Hypothalamus (tissue), 51 donors: ENCODE data around the gene KRT4.
A peak's percentile ranks its signal among the peaks of the same experiment; 100 is the strongest.

Experiments used
- DNase-seq, 51 donors: peaks; one replicate each; lab custom pipeline; 2025; lab: John Stamatoyannopoulos, UW

Gene KRT4

DNA sequence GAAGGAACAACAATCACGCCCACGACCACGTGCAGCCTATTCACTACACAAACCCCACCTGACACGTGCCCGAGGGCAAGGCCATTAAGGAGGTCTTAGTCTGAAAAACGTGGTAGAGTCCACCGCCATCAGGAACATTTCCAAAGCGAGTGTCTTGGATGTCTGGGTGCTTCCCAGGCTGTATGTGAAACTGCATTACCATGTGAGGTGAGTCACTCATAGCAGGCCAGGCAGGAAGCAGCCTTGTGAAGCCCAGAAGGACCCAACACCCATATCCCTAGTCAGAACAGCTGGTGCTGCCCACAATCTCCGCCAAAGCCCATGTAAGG lies 23.5 kb upstream of the KRT4 start:
- DNase-seq: peak in 1 of 51 donors; percentile 1

DNA sequence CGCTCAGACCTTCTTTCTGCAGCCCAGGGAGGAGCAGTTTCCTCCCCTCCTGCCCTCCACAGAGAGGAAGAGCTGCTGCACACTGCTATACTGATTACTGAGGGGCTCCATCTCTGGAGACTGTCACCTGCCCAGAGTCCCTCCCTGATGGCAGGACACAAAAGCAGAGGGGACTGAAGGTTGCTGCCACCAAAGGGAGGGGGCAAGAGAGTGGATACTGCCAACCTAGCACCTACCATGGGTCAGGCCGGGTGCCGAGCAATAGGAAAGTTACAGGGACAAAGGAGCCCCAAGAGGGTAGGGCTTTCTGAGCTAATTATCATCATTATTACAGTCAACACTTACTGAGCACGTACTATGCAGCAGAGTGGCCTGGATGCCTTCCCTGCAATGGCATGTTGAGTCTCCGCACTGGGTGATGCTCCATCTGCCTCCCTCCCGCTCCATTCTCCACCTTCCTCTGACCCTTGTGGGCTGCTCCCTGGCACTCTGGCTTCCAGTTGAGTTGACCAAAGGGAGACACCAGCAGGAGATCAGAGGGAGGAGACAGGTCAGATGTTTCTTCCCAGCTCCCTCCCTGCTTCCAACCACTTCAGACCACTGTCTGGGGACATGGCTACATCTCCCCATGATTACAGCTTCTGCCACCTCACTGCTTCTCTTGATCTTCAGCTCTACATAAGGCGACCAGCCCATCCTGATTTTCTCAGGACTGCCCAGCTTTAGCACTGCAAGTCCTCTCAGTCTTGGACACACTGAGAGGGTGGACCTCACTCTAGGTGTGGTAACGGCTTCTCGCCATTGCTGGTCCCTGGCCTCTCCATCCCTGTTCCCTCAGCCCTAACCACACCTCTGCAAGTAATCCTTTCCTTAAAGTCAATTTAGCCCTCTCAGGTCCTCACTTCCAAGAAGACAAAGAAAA lies 22.8 kb upstream of the KRT4 start:
- DNase-seq: no peak

DNA sequence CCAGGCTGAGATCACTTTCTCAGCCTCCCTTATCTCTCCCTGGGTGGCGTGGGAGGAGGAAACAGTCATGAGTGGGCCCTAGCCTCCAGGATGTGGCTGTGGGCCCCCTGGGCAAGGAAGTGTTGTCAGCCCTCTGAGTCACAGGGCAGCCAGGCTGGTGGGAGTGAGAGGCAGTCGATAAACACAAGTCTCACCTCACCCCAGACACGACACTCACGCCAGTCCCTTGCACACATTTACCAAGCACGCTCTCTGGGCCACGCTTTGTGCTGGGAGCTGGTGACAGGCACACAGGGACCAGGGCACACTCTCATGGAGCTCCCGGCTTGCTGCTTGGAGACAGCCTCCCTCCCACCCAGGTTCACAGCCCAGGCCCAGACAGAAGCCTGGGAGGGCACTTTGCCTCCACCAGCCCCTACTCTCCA lies 22.1 kb upstream of the KRT4 start:
- peak in 1 of 51 donors; percentile 5 for DNase-seq

DNA sequence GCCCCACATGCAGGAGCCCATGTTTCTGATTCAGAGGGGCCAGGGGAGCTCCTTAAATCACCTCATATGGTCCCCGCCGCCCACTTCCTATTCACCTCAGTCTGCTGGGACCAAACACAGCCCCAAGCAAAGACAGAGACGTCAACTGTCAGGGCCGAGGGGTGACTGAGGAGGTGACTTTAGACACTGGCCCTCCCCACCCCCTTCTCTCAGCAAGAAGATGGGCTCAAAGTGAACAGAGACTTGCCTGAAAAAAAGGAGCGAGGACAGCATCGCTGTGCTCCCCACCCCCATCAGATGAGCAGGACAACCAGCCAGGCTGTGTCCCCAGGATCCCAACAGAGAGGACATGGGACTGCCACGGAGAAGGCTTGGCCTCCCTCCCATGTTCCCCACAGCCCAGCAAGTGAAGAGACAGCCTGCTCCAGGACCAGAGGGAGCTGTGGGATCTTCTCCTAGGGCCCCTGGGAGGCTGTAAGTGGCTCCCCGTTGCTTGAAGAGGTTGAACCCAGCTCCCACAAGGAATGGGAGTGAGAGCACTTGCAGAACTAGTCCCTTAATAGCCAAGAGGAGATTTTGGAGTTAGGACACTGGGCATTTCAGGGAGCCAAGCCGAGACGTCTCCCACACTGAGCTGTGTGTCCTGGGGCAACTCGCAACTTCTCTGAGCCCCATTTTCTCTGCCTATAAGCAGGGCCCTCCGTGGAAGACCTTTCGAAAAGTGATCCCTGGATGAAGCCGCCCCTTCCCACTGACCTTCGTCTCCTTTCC lies 21.5 kb upstream of the KRT4 start:
- no peak for DNase-seq

DNA sequence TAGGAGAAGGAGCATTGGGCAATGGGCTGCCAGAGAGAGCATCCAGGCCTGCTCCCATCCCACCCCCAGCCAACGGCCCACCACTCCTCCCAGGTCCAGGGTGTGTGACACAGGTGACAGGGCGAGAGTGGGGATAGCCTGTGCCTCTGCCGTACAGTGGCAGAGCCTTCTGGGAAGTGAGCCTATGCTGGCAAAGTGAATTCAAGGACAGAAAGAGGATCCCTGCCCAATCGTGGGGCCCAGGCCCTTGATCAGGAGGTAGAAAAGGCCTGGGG lies 20.7 kb upstream of the KRT4 start:
- no peak for DNase-seq

DNA sequence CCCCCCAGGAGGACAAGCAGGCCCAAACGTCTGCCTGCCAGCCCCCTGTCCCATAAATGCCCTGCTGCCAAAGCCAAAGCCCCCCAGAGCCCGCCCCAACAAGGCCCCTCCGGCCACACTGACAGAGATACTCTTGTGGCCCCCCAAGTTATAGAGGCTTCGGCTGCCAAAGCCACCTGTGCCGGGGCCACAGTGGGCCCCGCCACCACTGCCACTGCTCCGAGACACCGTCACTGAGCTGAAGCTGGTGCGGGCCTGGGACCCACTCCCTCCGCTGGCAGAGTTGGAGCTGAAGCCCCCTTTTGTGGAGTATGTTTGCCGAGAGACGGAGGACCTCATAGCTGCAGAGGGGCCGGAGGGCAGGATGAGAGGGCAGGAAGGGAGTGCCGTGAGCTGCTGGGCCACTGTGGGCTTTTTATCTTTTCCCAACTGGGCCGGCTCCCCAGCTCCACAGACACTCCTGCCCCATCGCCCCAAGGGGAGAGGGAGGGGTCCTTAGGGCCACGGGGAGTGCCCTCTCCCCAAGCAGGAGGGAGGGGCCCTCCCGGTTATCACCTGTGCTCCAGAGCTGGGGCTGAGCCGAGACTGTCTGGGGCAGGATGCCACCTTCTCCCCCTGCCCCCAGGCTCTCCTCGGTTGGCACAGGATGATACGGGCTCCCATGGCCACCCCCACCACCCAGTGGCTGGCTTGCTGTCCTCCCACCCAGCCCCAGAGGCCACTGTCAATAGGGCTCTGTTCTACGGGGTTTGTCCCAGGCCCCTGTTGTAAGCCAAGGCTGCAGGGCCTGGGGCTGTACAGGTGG lies 20.2 kb upstream of the KRT4 start, which contains the start of gene KRT79:
KRT79 (minus strand) TSS at position 390 of the 805 bp plus-strand sequence; CDS start at position 339, 51 bp downstream.
- DNase-seq: no peak

DNA sequence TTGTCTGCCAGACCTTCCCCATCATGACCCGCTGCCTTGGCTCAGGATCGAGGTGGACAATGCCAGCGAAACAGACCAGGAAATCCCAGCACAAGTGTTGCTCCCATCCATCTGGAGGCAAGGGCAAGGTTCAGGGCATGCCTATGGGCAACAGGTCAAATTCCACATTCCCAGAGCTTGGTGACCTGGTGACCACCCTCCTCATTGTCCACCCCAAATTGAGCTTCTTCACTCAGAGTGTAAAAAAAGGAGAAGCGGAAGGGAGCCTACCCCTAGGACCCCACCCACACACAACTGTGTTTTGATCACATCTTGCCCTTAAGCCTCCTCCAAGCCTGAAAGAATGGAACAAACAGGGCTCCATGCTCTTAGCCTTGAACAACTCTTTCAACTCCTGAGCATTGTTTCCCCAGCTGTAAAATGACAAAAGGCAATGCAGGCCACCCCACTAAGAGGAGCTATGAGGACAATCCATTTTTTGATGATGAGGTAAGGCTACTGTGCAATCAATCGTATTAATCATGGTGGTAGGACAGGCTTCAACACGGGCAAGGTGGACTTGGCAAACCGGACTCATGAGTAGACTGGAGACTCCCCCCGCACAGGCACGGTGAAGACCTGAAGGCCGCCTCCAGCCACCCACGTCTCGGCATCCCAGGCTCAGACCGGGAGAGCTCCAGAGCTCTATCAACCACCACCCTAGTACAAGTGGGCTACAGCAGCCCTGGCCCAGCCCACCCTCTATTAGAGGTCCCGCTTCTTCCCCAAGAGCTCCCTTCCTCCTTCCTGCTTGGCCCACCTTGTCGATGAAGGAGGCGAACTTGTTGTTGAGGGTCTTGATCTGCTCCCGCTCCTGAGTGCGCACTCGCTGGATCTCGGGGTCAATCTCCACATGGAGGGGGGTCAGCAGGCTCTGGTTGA lies 19.3 kb upstream of the KRT4 start:
- no peak for DNase-seq

DNA sequence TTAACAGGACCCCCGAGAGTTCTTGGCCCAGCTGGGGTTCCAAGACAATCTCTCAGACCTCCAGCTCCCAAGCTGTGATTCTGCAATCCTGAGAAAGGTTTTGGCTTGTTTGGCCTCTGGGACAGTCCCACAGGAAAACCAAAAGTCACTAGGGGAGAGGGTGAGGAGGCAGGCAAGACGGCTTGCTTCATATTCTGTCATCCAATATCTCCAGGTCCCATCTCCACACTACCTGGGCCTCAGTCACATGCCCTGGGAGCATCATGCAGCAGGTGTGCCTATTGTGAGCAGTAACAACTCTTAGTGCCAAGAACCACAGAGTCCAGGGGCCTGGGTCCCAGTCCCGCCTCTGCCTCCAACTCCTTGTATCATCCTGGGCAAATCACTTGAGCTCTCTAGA lies 18.5 kb upstream of the KRT4 start:
- no peak for DNase-seq

DNA sequence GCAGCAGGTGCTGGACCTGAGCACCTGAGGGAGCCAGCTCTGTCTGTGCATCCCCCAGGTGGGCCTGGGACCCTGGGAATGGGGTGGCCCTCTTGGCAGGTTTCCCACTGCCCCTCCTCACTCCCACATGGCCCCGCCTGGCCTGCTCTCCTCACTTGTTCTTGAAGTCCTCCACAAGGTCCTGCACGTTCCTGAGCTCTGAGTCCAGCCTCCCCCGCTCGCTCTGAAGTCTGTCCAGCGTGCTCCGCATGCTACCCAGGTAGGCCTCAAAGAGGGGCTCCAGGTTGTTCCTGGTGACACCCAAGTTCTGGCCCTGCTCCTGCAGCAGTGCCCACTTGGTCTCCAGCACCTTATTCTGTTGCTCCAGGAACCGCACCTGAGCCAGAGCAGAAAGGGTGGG lies 17.3 kb upstream of the KRT4 start:
- DNase-seq: no peak

DNA sequence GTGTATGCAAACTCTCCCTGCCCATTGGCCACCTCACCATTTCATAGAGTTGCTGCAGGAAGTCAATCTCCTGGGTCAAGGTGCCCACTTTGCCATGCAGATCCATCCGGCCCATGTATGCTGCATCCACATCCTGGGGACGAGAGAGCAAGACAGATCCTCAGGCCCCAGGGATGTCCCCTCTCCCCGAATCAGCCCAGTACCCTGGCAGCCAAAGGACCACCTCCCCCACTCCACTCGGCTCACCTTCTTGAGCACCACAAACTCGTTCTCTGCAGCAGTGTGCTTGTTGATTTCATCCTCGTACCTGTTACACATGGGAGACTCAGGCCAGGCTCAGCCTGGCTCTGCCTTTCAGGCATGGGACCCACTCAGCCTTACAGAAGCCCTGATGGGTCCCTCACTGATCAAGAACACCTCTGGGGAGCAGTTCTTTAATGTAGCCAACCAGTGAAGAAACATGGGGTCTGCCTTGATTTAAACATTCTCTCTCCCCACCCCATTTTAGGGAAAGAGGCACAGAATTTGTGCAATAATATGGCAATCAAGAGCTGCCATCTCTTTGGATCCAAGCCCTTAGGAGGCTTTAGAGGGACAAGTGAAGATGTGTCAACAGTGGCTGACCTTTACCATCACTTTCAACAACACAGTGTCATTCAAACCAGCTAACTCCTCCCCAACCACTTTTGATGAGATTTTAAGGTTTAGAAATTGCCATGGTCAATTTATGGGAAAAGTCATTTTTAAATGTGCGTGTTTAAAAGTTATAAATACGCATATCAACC lies 16.3 kb upstream of the KRT4 start:
- no peak for DNase-seq

DNA sequence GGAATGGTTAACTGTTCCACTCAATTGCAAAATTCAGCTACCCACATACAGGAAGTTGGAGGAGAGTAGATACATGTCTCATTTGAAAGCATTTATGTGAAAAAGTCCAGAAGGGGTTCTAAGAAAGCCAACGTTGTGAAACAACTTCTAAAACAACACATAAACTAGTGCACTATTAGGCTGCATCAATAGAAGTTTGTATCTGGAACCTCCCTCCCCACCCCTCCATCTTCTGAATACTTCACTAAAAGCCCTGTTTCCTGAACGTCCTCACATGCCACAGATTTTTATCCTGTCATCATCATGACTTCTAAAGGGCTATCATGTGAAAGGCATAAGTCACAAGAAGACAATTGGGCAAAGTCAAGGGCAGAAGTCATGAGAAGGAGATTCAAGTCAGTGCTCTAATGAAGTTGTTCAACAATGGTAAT lies 14.7 kb upstream of the KRT4 start:
- no peak for DNase-seq

DNA sequence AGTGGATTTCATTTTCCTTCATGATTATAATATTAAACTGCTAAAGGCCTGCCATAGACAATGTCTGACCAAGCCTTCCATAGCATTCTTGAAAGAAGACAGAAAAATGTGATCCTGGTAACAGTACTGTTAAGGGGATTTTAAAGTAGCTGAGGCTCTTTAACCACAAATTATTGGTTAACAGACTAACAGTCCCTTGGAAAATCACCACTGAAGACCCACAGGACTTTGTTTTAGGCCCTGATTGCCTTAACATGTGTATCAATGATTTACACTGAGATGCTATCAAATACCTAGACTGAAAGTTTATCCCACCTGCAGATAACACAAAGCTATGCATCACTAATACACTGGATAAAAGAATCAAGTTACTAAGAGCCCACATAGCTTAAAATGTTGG lies 14.2 kb upstream of the KRT4 start:
- no peak for DNase-seq

DNA sequence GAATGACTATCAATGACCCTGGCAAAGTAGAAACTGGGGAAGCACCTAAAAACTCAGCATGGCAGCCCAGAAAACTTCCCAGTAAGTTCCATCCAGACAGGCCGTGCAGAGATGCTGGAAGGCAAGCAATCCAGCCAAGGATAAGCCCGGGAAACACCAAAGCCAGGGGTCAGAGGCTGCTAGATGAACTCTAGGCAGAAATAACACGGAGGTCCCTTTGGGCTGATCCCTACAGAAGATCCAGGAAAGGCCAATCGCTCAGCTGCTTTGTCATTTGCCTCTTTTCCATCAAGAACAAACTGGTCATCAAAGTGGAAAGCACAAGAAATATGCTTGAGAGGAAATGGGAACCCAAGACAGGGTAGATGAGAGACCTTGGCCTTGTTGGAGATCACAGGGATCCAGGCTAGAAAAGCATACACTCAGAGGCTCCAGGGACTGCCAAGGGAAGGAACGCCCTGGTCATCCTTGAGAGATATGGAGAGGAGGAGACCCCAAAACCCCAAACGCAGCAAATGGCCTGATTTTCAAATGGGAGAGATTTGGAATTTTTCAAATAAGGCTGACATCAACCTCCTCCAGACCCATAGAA lies 13.7 kb upstream of the KRT4 start:
- no peak for DNase-seq

DNA sequence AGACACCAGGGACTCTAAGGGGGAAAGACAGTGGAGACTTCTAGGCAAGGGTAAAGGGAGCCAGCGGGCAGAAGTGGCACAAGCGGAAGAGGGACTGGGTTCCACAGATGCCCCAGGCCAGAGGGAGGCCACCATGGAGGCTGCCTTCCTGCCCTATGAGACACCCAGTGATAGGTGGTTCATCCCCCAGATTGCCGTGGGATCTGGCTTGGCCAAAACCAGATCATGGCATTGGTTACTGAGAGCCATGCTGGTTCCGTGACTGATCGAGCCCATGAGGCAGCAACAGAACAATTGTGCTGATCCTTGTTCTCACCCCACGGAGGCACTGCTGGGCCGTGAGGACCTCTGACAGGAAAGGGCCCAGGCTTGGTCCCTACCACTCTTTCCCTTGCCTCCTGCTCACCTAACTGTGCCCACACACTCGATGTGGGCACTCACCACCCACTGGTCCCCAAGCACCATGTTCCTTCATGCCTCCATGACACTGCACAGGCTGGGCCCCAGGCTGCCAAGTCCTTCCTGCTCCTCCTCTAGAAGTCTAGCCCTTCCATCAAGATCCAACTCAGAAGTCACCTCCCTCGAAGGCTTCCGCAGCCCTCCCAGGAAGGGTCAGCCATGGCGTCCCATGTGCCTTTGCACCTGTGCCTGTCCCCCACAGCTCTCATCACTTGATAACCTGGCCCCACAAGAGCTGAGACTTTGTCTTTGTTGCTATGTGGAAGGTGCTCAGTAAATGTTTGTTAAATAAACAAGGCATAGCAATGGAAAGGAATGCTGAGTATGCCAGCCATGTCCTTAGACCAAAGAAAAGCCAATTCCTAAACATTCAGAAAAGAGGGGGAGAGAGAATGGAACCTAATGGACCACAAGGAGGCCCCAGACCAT lies 12.9 kb upstream of the KRT4 start:
- DNase-seq: no peak

DNA sequence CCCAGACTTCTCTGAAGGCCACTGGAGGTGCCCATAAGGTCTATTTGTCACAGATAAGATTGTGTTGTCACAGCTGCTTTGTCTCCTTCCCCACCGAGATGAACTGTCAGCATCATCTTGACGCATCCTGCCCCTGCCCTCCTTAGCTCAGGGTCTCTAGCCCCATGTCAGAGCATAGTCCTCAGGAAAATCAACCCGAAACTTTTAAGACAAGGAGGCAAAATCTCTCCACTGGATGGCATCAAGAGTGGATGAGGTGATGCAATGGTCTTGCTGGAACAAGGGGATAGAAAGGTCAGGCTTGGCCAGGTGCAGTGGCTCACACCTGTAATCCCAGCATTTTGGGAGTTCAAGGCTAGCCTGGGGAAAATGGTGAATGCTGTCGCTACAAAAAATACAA lies 12.0 kb upstream of the KRT4 start:
- no peak for DNase-seq

DNA sequence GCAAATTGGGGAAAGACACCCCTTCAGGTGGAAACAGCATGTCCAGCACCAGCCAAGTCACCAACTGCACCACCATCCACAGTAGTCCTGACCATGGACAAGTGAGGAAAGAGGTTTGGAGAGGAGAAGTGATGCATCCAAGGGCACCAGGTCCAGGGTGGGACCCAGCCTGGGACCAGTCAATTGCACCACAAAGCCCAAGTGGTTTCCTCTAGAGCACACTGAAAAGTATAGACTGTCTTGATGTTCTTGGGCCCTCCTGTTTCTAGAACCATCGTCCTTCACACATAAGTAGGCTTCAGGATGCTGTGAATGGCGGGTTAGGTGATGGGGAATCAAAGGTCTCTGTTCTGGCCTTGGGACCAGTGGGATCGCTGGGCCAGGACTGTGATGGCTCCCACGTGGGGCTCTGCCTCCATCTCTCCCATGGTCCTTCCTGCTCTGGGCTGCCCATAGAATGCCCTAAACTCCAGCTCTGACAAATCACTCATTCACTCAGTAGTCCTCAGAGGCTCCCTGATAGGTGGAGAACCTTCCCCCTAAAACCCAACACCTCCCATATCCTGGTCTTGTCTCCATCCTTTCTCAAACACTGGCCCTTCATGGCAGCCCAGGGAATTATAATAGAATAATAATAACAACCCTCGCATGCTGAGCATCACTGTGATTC lies 11.0 kb upstream of the KRT4 start:
- DNase-seq: no peak

DNA sequence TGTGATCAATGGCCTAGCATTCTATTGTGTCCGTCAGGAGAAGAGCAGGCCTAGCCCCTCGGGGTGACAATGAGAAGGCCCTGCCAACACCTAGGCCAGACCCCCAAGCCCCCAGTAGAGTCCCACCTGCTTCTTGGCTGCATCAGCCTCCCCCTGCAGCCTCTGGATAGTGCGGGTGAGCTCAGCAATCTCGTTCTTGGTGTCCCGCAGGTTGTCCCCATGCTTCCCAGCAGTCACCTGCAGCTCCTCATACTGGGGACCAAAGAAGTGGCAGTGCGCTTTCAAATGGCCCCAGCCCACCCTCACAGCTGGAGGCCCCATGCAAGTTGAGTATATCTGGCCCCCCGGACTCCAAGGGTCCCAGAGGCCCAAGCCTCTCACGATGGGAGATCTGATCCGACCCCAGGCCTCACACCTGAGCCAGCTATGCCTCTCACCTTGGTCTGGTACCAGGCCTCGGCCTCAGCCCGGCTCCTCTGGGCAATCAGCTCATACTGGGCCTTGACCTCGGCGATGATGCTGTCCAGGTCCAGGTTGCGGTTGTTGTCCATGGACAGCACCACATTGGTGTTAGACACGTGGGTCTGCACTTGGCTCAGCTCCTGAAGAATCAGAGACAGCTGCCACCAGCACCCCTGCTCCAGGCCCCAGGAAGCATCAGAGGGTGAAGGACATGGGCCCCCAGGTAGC lies 10.0 kb upstream of the KRT4 start:
- DNase-seq: no peak
